VCaP (cell line): Measurements from ENCODE around the gene ABO.
"Not testable (repeated sequence)": the region's sequence is repeated elsewhere in the genome, so short reads cannot be mapped to it uniquely, and the experiment has no call there.

Experiments used
- H3K27ac ChIP-seq: fragments of 450-650 bp; 2 replicates; pipeline ENCODE4 v1.5.1; 2017
- TF ChIP-seq, protein P1 (sequence below): fragments of 450-650 bp; conservative IDR thresholded peaks from 2 replicates; pipeline ENCODE4 v1.5.1; 2017; ENCODE audit warnings: mild to moderate bottlenecking, moderate library complexity

The ABO gene

DNA sequence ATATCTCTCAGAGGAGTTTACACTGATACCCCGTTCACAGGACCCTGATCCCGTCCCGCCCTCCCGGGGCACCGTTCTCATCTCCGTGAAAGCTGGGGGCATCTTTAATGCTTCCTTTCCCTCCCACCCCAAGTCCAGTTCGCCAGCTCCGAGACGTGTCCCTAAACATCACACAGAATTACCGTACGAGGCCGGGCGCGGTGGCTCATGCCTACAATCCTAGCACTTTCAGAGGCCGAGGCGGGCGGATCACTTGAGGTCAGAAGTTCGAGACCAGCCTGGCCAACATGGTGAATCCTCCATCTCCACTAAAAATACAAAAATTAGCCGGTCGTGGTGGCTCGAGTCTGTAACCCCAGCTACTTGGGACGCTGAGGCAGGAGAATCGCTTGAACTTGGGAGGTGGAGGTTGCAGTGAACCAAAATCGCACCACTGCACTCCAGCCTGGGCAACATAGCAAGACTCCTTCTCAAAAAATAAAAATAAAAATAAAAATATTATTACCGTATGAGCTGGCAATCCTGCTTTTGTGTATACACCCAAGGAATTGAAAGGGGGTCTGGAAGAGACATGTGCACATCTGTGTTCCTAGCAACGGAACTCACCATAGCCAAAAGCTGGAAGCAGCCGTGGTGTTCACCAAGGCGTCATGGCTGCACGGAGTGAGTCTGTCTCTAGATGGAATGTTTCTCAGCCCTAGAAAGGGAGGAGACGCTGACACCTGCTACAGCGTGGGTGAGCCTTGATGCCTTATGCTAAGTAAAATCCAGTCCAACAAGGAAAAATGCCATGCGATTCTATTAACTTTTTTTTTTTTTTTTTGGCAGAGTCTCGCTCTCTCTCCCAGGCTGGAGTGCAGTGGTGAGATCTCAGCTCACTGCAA is 1.2 kb upstream of the ABO start:
- H3K27ac ChIP-seq: no peak overlapping the region
- TF ChIP-seq, protein P1, sequence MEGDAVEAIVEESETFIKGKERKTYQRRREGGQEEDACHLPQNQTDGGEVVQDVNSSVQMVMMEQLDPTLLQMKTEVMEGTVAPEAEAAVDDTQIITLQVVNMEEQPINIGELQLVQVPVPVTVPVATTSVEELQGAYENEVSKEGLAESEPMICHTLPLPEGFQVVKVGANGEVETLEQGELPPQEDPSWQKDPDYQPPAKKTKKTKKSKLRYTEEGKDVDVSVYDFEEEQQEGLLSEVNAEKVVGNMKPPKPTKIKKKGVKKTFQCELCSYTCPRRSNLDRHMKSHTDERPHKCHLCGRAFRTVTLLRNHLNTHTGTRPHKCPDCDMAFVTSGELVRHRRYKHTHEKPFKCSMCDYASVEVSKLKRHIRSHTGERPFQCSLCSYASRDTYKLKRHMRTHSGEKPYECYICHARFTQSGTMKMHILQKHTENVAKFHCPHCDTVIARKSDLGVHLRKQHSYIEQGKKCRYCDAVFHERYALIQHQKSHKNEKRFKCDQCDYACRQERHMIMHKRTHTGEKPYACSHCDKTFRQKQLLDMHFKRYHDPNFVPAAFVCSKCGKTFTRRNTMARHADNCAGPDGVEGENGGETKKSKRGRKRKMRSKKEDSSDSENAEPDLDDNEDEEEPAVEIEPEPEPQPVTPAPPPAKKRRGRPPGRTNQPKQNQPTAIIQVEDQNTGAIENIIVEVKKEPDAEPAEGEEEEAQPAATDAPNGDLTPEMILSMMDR: no peak

DNA sequence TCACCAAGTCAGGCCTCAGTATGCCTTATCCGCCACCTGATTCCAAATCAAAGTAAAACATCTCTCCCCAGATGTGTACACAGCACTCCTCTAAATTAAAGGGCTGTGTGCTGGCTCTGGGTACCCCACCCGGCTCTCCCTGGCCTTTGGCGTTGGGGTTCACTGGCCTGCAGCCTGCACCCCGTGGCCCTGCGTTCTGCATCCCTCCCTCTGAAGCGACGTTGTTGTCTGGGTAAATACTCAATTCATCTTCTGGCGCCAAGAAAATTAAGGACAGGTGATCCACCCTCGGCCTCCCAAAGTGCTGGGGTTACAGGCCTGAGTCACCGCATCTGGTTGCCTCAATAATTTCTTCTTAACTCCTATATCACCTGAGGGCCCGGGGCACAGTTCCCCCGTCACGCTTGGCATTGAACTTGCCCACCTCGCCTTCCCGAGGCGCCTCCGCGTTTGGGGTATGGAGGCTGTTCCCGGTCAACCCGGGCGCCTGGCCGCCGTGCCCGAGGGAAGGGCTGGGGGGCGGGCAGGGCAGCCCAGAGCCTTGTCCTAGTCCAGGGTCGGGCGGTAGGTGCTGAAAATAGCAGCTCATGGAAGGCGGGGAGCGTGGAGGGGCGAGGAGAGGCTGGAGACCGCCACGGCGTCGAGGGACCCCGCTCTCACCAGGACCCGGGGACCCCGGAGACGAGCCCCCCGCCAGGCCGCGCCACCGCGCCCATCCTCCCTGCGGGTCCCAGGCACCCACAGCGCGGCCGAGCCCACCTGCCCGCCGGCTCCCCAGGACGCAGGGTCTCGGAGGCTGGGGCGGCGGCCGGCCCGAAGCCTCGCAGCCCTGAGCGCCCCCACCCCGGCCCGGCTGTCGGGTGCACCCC is 531 bp downstream of the ABO start:
- TF ChIP-seq, protein P1: no peak

DNA sequence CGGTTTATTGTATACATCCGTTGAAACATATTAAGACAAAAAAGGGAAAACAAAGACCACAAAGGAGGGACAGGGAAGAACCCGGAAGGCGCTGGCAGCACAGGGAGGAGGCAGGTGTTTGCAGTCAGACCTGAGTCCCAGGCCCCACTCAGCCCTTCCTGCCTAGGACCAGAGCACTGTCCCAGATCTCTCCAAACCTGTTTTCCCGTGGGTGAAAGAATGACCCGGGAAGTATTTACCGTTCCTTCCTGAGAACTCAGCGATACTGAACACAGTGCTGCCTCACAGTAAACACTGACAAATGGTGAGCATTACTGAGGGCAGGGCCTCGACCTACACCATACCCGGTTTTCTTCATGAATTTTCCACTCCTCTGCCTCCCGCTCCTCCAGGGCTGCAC is 1.2 kb downstream of the ABO start:
- H3K27ac ChIP-seq: no peak overlapping the region
- TF ChIP-seq, protein P1: no peak

More for the DNA sequence above, 531 bp downstream of the ABO start:
- H3K27ac ChIP-seq: no peak overlapping the region

- TF ChIP-seq, protein P1: no peak
- no peak overlapping the region for H3K27ac ChIP-seq
These were observed 1.9 kb downstream of the ABO start for GRCh38 chr9:133273098-133273497.

GRCh38 chr9:133269537-133270362 is 5.3 kb downstream of the ABO start:
- no peak overlapping the region for H3K27ac ChIP-seq
- TF ChIP-seq, protein P1: no peak

DNA sequence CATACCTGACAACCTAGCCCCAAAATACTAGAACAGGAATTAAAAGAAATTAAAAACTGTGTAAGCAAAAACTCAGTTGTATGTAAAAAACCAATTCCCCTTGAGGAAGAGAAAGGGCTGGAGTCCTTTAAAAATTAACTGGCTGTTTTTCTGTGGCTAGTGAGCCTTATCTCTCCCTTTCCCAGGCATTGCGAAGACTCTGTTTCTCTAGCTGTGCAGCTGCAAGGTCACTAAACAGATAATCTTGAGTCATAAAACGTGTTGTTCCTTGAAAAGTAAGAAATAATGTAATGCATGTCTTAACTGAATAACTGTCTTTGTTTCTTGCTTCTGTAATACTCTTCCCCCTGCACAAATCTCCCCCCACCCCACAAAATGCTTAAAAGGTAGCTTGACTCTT is 5.9 kb downstream of the ABO start:
- not testable (repeated sequence) for H3K27ac ChIP-seq

DNA sequence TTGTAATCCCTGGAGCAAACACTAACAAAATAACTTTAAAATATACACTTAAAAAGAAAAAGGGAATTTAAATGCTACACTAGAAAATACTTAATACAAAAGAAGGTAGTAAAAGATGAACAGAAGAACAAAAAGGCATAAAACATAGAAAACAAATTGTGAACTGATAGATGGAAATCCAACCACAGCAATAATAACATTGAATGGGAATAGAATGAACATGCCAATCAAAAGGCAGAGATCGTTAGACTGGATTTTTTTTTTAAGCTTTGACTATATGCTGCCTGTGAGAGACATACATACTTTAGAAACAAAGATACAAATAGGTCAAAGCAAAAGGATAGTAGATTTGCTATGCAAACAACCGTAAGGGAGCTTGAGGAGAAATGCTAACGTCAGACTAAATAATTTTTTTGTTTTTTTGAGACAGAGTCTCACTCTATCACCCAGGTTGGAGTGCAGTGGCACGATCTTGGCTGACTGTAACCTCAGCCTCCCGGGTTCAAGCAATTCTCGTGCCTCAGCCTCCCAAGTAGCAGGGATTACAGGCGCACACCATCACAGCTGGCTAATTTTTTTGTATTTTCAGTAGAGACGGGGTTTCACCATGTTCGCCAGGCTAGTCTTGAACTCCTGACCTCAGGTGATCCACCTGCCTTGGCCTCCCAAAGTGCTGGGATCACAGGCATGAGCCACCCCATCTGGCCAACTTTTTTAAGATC is 6.5 kb downstream of the ABO start:
- TF ChIP-seq, protein P1: no peak

More for the DNA sequence above, 6.5 kb downstream of the ABO start:
- no peak overlapping the region for H3K27ac ChIP-seq
